ENCODE results near the gene POU3F3. TPM values are rescaled to one million over a fixed set of nuclear protein-coding genes. Genes with fewer than 3 reads are reported as not detected.

POU3F3 gene
- total RNA-seq, 1 experiment from 2014 or later = not detected

DNA sequence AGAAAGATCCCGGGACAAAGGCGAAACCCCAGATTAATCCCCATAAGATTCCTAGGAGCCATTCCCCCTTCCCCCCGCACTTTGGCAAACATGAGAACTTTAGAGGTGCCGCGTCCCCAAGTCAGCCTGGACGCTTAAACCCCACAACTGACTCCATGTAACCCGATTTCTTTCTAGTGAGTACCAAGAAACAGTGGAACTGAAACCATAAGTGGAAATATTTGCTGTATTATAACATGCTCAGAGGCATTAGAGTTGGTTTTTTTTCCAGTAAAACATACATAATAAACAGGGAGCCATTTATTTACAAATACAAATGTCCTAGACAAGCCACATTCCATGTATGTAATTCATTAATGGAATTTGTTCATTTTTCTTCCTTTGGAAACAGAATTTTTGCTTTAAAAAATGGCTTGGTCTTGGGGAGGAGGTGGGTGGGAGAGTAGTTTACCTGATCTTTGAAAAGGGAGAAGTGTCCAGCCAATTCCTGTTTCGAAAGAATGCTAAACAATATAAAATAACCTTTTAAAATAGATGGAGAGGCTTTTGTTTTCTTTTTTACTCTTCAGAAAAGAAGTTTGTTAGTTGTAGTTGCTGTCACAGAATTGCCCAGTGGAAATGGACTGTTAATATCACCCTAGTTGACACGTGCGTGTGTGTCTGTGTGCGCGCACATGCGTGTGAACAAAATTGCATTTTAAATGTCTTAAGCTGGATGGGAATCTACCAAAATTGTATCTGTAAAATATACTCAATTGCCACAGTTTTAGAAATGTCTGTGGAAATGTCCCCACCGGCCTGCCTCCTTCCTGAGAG lies 10.6 kb downstream of the POU3F3 start:
- H4K20me1 ChIP-seq (ENCODE audit: insufficient read depth) = no peaks in the 10 kb centered on the region; the same call in 1 of the 2 replicates
- no peak overlapping the region for H3K27ac ChIP-seq (ENCODE audit: low read depth, low read length)
- H3K9ac ChIP-seq (ENCODE audit: low read length) = no peak overlapping the region
- intact Hi-C loops (cut with micrococcal nuclease) = no loop called here
- RAD21 ChIA-PET (ENCODE audit: low non-redundant PET in 1 of 2, low total read pairs in 2 of 2, uncharacterized antibody in 2 of 2, unreplicated experiment in 2 of 2) = no interaction called here
- no peaks in the 10 kb centered on the region for H3K36me3 ChIP-seq (ENCODE audit: control insufficient read depth in 1 of 2, insufficient read depth in 2 of 2, low read length in 2 of 2)
- H2AFZ ChIP-seq (ENCODE audit: low read depth, low read length, poor library complexity, severe bottlenecking) = no peak overlapping the region
- POLR2A ChIA-PET = no interaction called here
- H3K27me3 ChIP-seq (ENCODE audit: insufficient read depth, low read length) = no peaks in the 10 kb centered on the region
- H3K4me2 ChIP-seq (ENCODE audit: low read length) = no peak overlapping the region
- no TSS peak for BruUV-seq (replicated peaks)
- H3K9me2 ChIP-seq (ENCODE audit: insufficient read depth) = no peaks in the 10 kb centered on the region
- H3K4me3 ChIP-seq (replicated peaks in 1 of 2; ENCODE audit: low read depth in 1 of 2, low read length in 2 of 2) = no peak overlapping the region
- TF ChIP-seq ELF1 (IDR thresholded peaks at IDR 0.05; ENCODE audit: borderline replicate concordance, low read depth) = no peak
- no peak for TF ChIP-seq EGR1 (IDR thresholded peaks at IDR 0.05; ENCODE audit: low read depth)
- TF ChIP-seq POLR2A (IDR thresholded peaks at IDR 0.05; ENCODE audit: borderline replicate concordance, extremely low read depth, insufficient read depth, insufficient read length) = no peak
- no peak for TF ChIP-seq SRF (IDR thresholded peaks at IDR 0.05; ENCODE audit: low read depth)
- TF ChIP-seq, protein P1, sequence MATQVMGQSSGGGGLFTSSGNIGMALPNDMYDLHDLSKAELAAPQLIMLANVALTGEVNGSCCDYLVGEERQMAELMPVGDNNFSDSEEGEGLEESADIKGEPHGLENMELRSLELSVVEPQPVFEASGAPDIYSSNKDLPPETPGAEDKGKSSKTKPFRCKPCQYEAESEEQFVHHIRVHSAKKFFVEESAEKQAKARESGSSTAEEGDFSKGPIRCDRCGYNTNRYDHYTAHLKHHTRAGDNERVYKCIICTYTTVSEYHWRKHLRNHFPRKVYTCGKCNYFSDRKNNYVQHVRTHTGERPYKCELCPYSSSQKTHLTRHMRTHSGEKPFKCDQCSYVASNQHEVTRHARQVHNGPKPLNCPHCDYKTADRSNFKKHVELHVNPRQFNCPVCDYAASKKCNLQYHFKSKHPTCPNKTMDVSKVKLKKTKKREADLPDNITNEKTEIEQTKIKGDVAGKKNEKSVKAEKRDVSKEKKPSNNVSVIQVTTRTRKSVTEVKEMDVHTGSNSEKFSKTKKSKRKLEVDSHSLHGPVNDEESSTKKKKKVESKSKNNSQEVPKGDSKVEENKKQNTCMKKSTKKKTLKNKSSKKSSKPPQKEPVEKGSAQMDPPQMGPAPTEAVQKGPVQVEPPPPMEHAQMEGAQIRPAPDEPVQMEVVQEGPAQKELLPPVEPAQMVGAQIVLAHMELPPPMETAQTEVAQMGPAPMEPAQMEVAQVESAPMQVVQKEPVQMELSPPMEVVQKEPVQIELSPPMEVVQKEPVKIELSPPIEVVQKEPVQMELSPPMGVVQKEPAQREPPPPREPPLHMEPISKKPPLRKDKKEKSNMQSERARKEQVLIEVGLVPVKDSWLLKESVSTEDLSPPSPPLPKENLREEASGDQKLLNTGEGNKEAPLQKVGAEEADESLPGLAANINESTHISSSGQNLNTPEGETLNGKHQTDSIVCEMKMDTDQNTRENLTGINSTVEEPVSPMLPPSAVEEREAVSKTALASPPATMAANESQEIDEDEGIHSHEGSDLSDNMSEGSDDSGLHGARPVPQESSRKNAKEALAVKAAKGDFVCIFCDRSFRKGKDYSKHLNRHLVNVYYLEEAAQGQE (IDR thresholded peaks at IDR 0.05; ENCODE audit: low read depth) = no peak
- TF ChIP-seq JUND (IDR thresholded peaks at IDR 0.05) = no peak
- TF ChIP-seq CEBPB (IDR thresholded peaks at IDR 0.05; ENCODE audit: low read depth) = no peak
- TF ChIP-seq, protein P2, sequence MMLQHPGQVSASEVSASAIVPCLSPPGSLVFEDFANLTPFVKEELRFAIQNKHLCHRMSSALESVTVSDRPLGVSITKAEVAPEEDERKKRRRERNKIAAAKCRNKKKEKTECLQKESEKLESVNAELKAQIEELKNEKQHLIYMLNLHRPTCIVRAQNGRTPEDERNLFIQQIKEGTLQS (IDR thresholded peaks at IDR 0.05) = no peak
- TF ChIP-seq, protein P3, sequence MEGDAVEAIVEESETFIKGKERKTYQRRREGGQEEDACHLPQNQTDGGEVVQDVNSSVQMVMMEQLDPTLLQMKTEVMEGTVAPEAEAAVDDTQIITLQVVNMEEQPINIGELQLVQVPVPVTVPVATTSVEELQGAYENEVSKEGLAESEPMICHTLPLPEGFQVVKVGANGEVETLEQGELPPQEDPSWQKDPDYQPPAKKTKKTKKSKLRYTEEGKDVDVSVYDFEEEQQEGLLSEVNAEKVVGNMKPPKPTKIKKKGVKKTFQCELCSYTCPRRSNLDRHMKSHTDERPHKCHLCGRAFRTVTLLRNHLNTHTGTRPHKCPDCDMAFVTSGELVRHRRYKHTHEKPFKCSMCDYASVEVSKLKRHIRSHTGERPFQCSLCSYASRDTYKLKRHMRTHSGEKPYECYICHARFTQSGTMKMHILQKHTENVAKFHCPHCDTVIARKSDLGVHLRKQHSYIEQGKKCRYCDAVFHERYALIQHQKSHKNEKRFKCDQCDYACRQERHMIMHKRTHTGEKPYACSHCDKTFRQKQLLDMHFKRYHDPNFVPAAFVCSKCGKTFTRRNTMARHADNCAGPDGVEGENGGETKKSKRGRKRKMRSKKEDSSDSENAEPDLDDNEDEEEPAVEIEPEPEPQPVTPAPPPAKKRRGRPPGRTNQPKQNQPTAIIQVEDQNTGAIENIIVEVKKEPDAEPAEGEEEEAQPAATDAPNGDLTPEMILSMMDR (IDR thresholded peaks at IDR 0.05 in 2 of 3, conservative IDR thresholded peaks at IDR 0.05 in 1 of 3; ENCODE audit: borderline replicate concordance in 1 of 3, insufficient read depth in 1 of 3, low read depth in 2 of 3, low read length in 2 of 3) = no peak
- TF ChIP-seq EZH2 (IDR thresholded peaks at IDR 0.05) = no peak
- no peak for TF ChIP-seq RAD21 (IDR thresholded peaks at IDR 0.05; ENCODE audit: low read depth)
- H3K9me3 ChIP-seq (ENCODE audit: control insufficient read depth in 1 of 2, insufficient read depth in 1 of 2, low read depth in 1 of 2, low read length in 2 of 2) = no peaks in the 10 kb centered on the region
- CTCF ChIA-PET = interaction anchor here (1.1 kb wide), 1 partner anchor 14 kb away, joined by 4 read pairs; no protein-coding TSS in a partner anchor
- no peaks in the 10 kb centered on the region for H3K4me1 ChIP-seq (ENCODE audit: control insufficient read depth in 1 of 2, insufficient read depth in 2 of 2, low read length in 2 of 2)
- H3K79me2 ChIP-seq (ENCODE audit: insufficient read depth, low read length) = no peaks in the 10 kb centered on the region
- DNase-seq (ENCODE audit: low read depth, low spot score) = no peak
- no peak for ATAC-seq

Measured in HCT116 (cell line).